HEK293T (cell line): ENCODE data around the gene PPP2R5E.

Experiments
- CTCF ChIA-PET: fragments of 350-600 bp; formaldehyde crosslinking; extraction: SDS; loops from one replicate; lab custom pipeline; 2021; ENCODE audit warnings: antibody characterized with exemption, inconsistent platforms; lab: Yijun Ruan, JAX
- POLR2A ChIA-PET: fragments of 350-600 bp; formaldehyde crosslinking; extraction: SDS; loops from one replicate; lab custom pipeline; 2020; ENCODE audit warnings: antibody characterized with exemption, inconsistent platforms; lab: Yijun Ruan, JAX
- DNase-seq: peaks from one replicate; pipeline ENCODE4 v3.0.0; 2012; ENCODE audit warnings: mixed read lengths; ENCODE audit errors: extremely low spot score
- ARNT ChIP-seq: fragments of 450-650 bp; IDR thresholded peaks from 2 replicates; pipeline ENCODE4 v1.6.1; 2017; ENCODE audit warnings: mild to moderate bottlenecking
- BHLHE40 ChIP-seq: fragments of 450-650 bp; IDR thresholded peaks from 2 replicates; pipeline ENCODE4 v1.6.1; 2016; ENCODE audit warnings: mild to moderate bottlenecking, moderate library complexity, borderline replicate concordance
- CTBP1 ChIP-seq: fragments of 450-650 bp; IDR thresholded peaks from 2 replicates; pipeline ENCODE4 v1.6.1; 2016; ENCODE audit warnings: borderline replicate concordance
- ELF4 ChIP-seq: fragments of 450-650 bp; IDR thresholded peaks from 2 replicates; pipeline ENCODE4 v1.6.1; 2017; ENCODE audit warnings: antibody characterized with exemption
- FOXA1 ChIP-seq: fragments of 450-650 bp; IDR thresholded peaks from 2 replicates; pipeline ENCODE4 v1.6.1; 2016; ENCODE audit warnings: mild to moderate bottlenecking
- FOXK2 ChIP-seq: fragments of 450-650 bp; IDR thresholded peaks from 2 replicates; pipeline ENCODE4 v1.6.1; 2016; ENCODE audit warnings: mild to moderate bottlenecking
- FOXM1 ChIP-seq: fragments of 450-650 bp; IDR thresholded peaks from 2 replicates; pipeline ENCODE4 v1.6.1; 2017; ENCODE audit warnings: mild to moderate bottlenecking, borderline replicate concordance
- HDGF ChIP-seq: fragments of 450-650 bp; IDR thresholded peaks from 2 replicates; pipeline ENCODE4 v1.6.1; 2017; ENCODE audit warnings: antibody characterized with exemption, borderline replicate concordance
- L3MBTL2 ChIP-seq: fragments of 450-650 bp; conservative IDR thresholded peaks from 2 replicates; pipeline ENCODE4 v1.6.1; 2016; ENCODE audit warnings: mild to moderate bottlenecking
- LEF1 ChIP-seq: fragments of 450-650 bp; IDR thresholded peaks from 2 replicates; pipeline ENCODE4 v1.6.1; 2017; ENCODE audit warnings: mild to moderate bottlenecking, borderline replicate concordance
- NFRKB ChIP-seq: fragments of 450-650 bp; IDR thresholded peaks from 2 replicates; pipeline ENCODE4 v1.6.1; 2016; ENCODE audit warnings: mild to moderate bottlenecking, moderate library complexity
- PKNOX1 ChIP-seq: fragments of 450-650 bp; IDR thresholded peaks from 2 replicates; pipeline ENCODE4 v1.6.1; 2016
- SP1 ChIP-seq: fragments of 450-650 bp; IDR thresholded peaks from 2 replicates; pipeline ENCODE4 v1.6.1; 2017
- SUZ12 ChIP-seq: fragments of 450-650 bp; IDR thresholded peaks from 2 replicates; pipeline ENCODE4 v1.6.1; 2016; ENCODE audit warnings: mild to moderate bottlenecking
- TARDBP ChIP-seq: fragments of 450-650 bp; IDR thresholded peaks from 2 replicates; pipeline ENCODE4 v1.6.1; 2016
- ZNF384 ChIP-seq: fragments of 450-650 bp; IDR thresholded peaks from 2 replicates; pipeline ENCODE4 v1.6.1; 2016

The PPP2R5E gene

DNA sequence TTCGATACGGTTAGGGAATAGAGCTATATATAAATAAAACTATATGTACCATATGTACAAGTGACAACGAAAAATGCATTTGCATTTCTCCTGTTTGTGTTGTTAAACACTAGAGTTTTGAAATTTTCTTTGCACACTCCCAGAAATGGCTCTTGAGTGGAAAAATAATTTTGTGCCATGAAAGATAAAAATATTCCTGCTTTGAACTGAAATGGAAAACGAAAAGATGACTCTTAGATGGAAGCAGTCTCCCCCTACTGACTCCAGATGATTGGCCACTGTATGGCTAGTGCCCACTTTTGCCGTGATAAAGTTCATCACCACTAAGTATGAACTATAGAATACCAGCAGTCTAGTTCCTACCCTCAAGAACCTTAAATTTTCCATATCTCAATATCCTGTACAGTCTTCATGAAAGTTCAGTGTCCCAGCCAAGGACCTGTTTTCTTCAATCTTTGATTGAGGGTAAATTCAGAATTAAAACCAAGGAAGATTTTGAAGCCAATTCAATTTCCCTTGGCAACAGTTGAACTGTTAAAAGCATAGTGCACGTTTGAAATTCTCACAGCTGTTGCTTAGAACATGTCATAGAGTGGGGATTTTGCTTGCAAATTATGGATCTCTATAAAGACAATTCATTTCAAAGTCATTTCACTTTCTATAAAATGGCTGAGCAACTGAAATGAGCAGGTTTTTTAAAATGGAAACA, 1.6 kb upstream of the PPP2R5E start:
- ChIA-PET POLR2A (interaction anchor here (1.0 to 2.5 kb wide), 4 partner anchors 9 to 156 kb away, joined by 3 to 18 read pairs (median 9); no protein-coding TSS in a partner anchor), CTCF (interaction anchor here (0.8 kb wide), 1 partner anchor 20 kb away, joined by 3 read pairs; no protein-coding TSS in a partner anchor)
- TF ChIP-seq SP1 (no peak), ARNT (no peak), NFRKB (no peak), PKNOX1 (no peak), ZNF384 (no peak), TARDBP (no peak), FOXM1 (no peak), ELF4 (no peak), L3MBTL2 (no peak)
- no peak for DNase-seq

DNA sequence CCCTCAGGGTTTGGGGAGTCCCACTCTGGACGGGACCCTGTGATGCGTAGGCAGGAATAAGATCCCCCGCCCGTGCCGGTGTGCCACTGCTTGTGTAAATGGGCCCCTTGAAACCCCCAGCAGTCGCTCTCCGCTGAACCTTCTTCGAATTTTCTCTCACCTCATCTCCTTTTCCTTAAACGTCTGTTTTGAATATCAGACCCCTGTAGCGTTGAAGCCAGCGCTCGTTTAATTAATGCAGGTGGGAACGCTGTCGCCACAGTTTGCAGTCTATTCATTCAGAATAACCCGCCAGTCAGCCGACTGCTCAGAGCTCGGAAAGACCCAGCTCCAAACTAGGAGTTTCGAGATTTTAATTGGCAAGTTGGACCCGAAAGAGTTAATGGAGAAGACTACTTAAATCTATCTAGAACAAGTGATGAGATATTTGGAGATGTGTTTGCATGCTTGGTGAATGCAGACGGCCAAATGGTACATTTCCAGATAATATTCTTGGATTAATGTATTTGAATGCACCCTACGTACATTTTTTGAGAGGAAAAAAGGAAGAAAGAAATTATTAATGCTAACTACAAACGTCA, 739 bp upstream of the PPP2R5E start:
- ChIA-PET CTCF (interaction anchor here (0.8 kb wide), 1 partner anchor 19 kb away, joined by 3 read pairs; no protein-coding TSS in a partner anchor), POLR2A (interaction anchor here (0.7 to 3.3 kb wide), 24 partner anchors 8 to 233 kb away, joined by 3 to 18 read pairs (median 4); partner anchors contain the start of gene WDR89)
- TF ChIP-seq TARDBP (no peak), BHLHE40 (no peak), ARNT (no peak), ZNF384 (no peak), LEF1 (no peak), HDGF (no peak), SUZ12 (no peak), SP1 (no peak), L3MBTL2 (no peak), NFRKB (no peak)
- no peak for DNase-seq

- ChIA-PET POLR2A (interaction anchor here (0.6 to 3.3 kb wide), 7 partner anchors 28 to 153 kb away, joined by 3 to 17 read pairs (median 4); partner anchors contain the start of gene WDR89), CTCF (interaction anchor here (1.0 kb wide), 1 partner anchor 153 kb away, joined by 3 read pairs; no protein-coding TSS in a partner anchor)
- TF ChIP-seq HDGF, result no peak
- no peak for TF ChIP-seq L3MBTL2
- TF ChIP-seq CTBP1, result no peak
- TF ChIP-seq ZNF384, result no peak
- no peak for TF ChIP-seq NFRKB
- TF ChIP-seq PKNOX1, result no peak
- no peak for TF ChIP-seq FOXA1
- no peak for TF ChIP-seq SP1
- TF ChIP-seq ARNT, result no peak
- no peak for TF ChIP-seq FOXK2
- TF ChIP-seq ELF4, result no peak
- no peak for TF ChIP-seq LEF1
- TF ChIP-seq TARDBP, result no peak
- no peak for TF ChIP-seq SUZ12
- TF ChIP-seq FOXM1, result no peak
- TF ChIP-seq BHLHE40, result no peak
- peak; percentile 14 for DNase-seq
Observed at GRCh38 chr14:63542231-63542999, 762 bp downstream of the PPP2R5E start.

DNA sequence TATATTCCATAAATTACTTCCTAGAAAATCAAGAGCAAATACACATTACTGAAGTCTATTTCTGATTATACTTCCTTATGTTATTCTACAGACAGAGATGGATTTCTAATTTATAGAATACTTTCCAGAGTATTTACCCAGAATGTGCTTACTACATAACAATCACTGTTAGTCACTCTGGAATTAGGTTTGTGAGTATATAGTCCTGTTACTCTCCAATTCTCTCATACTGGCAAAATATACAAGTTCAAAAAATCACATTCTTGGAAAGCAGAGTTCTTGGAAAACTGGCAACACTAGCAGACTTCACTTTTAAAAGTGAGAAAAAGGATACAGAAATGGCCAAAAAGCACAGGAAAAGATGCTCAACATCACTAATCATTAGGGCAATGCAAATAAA, 7.3 kb downstream of the PPP2R5E start:
- DNase-seq, result no peak
- ChIA-PET CTCF (no interaction called here), POLR2A (no interaction called here)

More for the DNA sequence above, 7.3 kb downstream of the PPP2R5E start:
- no peak for TF ChIP-seq LEF1
- TF ChIP-seq FOXM1, result no peak
- TF ChIP-seq L3MBTL2, result no peak
- TF ChIP-seq ARNT, result no peak
- TF ChIP-seq FOXA1, result no peak
- TF ChIP-seq SUZ12, result no peak
- TF ChIP-seq PKNOX1, result no peak
- TF ChIP-seq ELF4, result no peak
- no peak for TF ChIP-seq NFRKB
- no peak for TF ChIP-seq CTBP1
- TF ChIP-seq HDGF, result no peak
- no peak for TF ChIP-seq ZNF384
- TF ChIP-seq TARDBP, result no peak
- no peak for TF ChIP-seq FOXK2
- no peak for TF ChIP-seq BHLHE40
- no peak for TF ChIP-seq SP1
